Measurements from ENCODE around the gene PLAGL2.
"Not testable (repeated sequence)": the region's sequence is repeated elsewhere in the genome, so short reads cannot be mapped to it uniquely, and the experiment has no call there.

Gene PLAGL2

GRCh38 chr20:32184961-32185603 is 22.5 kb downstream of the PLAGL2 start:
- DNase-seq (ENCODE audit: low read depth, low spot score), result no peak

GRCh38 chr20:32183947-32184635 is 23.5 kb downstream of the PLAGL2 start:
- no peak for DNase-seq (ENCODE audit: low read depth, low spot score)

- DNase-seq (ENCODE audit: low read depth, low spot score), result no peak
These were observed 25.9 kb downstream of the PLAGL2 start for GRCh38 chr20:32181606-32182005.

- DNase-seq (ENCODE audit: low read depth, low spot score), result no peak
These were observed 27.6 kb downstream of the PLAGL2 start for GRCh38 chr20:32179934-32180333.

- no peak for DNase-seq (ENCODE audit: low read depth, low spot score)
These were observed 28.0 kb downstream of the PLAGL2 start for GRCh38 chr20:32179515-32179914.

GRCh38 chr20:32177696-32178095 is 29.8 kb downstream of the PLAGL2 start:
- DNase-seq (ENCODE audit: low read depth, low spot score), result not testable (repeated sequence)

GRCh38 chr20:32168184-32168910 is 39.2 kb downstream of the PLAGL2 start:
- no peak for DNase-seq (ENCODE audit: low read depth, low spot score)

- no peak for DNase-seq (ENCODE audit: low read depth, low spot score)
These were observed 40.0 kb downstream of the PLAGL2 start for GRCh38 chr20:32167552-32167951.

GRCh38 chr20:32165836-32166545 is 41.6 kb downstream of the PLAGL2 start:
- DNase-seq (ENCODE audit: low read depth, low spot score), result no peak

- no peak for DNase-seq (ENCODE audit: low read depth, low spot score)
These were observed 42.4 kb downstream of the PLAGL2 start for GRCh38 chr20:32164984-32165735.

- no peak for DNase-seq (ENCODE audit: low read depth, low spot score)
These were observed 43.6 kb downstream of the PLAGL2 start for GRCh38 chr20:32163951-32164350.

- DNase-seq (ENCODE audit: low read depth, low spot score), result no peak
These were observed 45.2 kb downstream of the PLAGL2 start for GRCh38 chr20:32162351-32162750.

- no peak for DNase-seq (ENCODE audit: low read depth, low spot score)
These were observed 47.2 kb downstream of the PLAGL2 start for GRCh38 chr20:32160341-32160740.

- DNase-seq (ENCODE audit: low read depth, low spot score), result no peak
These were observed 47.7 kb downstream of the PLAGL2 start for GRCh38 chr20:32159766-32160221.

- DNase-seq (ENCODE audit: low read depth, low spot score), result no peak
These were observed 48.4 kb downstream of the PLAGL2 start for GRCh38 chr20:32158943-32159660.

- DNase-seq (ENCODE audit: low read depth, low spot score), result no peak
These were observed 49.2 kb downstream of the PLAGL2 start for GRCh38 chr20:32158351-32158750.

GRCh38 chr20:32157611-32158010 is 49.9 kb downstream of the PLAGL2 start:
- DNase-seq (ENCODE audit: low read depth, low spot score), result no peak

GRCh38 chr20:32155017-32155981 is 52.2 kb downstream of the PLAGL2 start:
- DNase-seq (ENCODE audit: low read depth, low spot score), result no peak

- DNase-seq (ENCODE audit: low read depth, low spot score), result no peak
These were observed 53.8 kb downstream of the PLAGL2 start for GRCh38 chr20:32153771-32154170.

Data from brain pericyte (primary cell).